HG03378 (cell line): ENCODE results near the gene PNMT.
A peak's percentile ranks its signal among the peaks of the same experiment; 100 is the strongest.

Experiments used
- ATAC-seq: cut with Tn5 transposase; IDR thresholded peaks from one replicate; pipeline ENCODE4 v1.9.1; 2021; ENCODE audit warnings: mild to moderate bottlenecking, moderate library complexity; ENCODE audit not compliant: unreplicated experiment

Gene PNMT, protein sequence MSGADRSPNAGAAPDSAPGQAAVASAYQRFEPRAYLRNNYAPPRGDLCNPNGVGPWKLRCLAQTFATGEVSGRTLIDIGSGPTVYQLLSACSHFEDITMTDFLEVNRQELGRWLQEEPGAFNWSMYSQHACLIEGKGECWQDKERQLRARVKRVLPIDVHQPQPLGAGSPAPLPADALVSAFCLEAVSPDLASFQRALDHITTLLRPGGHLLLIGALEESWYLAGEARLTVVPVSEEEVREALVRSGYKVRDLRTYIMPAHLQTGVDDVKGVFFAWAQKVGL

GRCh38 chr17:39667945-39668924, at the start of gene PNMT:
Gene PNMT, plus strand, starts transcription at chr17:39668453. Its CDS starts 23 bp downstream, at chr17:39668476.
- no peak for ATAC-seq

- no peak for ATAC-seq
These were observed 49.1 kb upstream of the PNMT start for GRCh38 chr17:39618956-39619785.

GRCh38 chr17:39619786-39620101, 48.5 kb upstream of the PNMT start:
- ATAC-seq, result no peak

- ATAC-seq, result peak; percentile 66
These were observed 46.5 kb upstream of the PNMT start for GRCh38 chr17:39621523-39622379.

- ATAC-seq, result peak; percentile 36
These were observed 45.8 kb upstream of the PNMT start for GRCh38 chr17:39622380-39623006.

DNA sequence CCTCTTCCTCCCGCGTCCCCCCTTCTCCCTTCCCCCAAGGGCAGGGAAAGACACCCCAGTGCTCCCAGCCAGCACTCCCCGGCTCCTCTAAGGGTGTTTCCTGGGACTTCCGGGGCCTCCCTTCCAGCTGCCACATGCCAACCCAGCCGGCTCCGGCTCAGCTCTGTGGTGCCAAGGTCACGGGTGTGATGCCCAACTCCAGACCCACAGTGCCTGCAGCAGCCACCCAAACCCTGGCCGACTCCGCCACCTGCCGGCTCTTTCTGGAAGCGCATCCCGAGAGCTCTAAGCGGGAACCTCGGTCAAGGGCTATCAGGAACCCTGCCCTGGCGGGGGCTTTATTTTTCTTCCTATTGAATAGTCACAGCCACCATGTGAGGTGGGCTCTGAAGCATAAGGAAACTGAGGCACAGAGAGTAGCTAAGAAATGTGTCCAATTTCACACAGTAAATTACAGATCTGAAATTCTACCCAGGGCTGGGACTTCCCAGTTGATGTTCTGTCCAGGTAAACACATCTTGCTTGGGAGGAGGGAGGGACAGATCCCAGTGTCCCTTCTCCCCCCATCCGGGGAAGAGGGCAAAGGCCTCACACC, 44.8 kb upstream of the PNMT start:
- no peak for ATAC-seq

DNA sequence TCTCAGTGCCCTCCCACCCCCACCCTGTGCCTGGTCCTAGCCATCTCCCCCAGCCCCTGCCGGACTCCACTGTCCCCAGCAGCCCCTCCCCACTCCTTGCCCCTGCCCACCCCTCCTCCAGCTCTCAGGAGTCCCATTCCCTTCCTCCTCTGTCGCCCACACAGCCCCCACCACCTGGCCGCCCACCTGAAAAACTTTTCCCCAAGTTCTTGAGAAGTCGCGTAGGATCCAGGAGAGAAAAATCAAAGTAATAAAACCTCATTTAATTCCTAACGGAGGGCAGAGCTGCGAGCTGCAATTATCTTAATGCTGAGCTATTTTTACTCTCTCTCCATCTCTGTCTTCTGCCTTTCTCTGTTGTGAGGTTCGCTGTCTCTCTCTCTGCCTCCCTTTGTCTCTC, 43.9 kb upstream of the PNMT start:
- no peak for ATAC-seq

GRCh38 chr17:39625198-39625785, 43.0 kb upstream of the PNMT start:
- ATAC-seq, result no peak

DNA sequence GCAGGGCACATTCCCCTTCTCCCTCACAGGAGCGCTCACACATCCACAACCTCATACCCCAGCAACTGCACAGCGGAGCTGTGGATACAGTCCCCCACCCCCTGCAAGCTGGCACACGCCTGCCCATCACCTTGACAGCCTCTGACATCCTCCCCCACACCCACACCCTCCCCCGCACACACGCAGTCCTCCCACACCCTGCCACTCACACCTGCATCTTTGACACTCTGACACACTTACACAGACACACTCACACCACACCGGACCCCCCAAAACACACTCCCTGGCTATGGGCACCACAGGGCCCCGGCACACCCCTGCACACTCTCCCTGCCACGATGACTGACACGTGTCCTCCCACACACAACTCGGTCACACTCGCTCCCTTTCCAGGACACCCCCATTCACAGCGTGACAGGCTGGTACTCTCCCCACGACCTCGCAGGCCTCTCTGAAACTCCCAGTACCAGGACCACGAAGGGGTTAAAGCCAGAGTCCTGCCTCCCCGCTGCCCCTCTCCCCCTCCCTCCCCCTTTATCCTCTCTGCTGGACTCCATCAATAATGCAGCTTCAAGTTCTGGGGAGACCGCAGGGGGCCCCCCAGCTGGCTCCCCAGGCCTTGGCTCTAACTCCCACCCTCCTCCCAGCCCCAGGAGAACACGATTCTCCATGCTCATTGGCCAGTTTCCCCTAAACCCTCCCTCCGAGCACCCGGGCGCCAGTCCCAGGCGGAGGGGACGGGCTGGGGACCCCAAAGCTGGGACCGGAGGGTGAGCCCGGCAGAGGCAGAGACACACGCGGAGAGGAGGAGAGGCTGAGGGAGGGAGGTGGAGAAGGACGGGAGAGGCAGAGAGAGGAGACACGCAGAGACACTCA, 41.8 kb upstream of the PNMT start, which contains the start of gene PPP1R1B:
TSS of gene PPP1R1B (plus strand) at position 782 of the 876 bp plus-strand sequence. CDS start 441 bp downstream, outside the sequence.
- ATAC-seq, result no peak

DNA sequence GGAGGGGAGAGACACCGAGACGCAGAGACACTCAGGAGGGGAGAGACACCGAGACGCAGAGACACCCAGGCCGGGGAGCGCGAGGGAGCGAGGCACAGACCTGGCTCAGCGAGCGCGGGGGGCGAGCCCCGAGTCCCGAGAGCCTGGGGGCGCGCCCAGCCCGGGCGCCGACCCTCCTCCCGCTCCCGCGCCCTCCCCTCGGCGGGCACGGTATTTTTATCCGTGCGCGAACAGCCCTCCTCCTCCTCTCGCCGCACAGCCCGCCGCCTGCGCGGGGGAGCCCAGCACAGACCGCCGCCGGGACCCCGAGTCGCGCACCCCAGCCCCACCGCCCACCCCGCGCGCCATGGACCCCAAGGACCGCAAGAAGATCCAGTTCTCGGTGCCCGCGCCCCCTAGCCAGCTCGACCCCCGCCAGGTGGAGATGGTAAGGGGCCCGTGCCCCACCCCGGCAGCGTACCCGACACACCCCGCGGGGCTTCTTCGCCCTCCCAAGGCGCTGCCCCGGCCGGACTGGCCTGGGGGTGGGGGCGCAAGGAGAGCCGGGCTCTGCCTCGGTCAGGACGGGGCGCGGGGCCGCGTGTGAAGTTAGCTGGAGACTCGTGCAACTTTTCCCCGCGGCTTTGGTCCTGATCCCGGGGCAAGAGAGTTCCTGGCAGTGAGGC, 41.1 kb upstream of the PNMT start:
- no peak for ATAC-seq

GRCh38 chr17:39627712-39628516, 40.3 kb upstream of the PNMT start:
- ATAC-seq, result no peak

DNA sequence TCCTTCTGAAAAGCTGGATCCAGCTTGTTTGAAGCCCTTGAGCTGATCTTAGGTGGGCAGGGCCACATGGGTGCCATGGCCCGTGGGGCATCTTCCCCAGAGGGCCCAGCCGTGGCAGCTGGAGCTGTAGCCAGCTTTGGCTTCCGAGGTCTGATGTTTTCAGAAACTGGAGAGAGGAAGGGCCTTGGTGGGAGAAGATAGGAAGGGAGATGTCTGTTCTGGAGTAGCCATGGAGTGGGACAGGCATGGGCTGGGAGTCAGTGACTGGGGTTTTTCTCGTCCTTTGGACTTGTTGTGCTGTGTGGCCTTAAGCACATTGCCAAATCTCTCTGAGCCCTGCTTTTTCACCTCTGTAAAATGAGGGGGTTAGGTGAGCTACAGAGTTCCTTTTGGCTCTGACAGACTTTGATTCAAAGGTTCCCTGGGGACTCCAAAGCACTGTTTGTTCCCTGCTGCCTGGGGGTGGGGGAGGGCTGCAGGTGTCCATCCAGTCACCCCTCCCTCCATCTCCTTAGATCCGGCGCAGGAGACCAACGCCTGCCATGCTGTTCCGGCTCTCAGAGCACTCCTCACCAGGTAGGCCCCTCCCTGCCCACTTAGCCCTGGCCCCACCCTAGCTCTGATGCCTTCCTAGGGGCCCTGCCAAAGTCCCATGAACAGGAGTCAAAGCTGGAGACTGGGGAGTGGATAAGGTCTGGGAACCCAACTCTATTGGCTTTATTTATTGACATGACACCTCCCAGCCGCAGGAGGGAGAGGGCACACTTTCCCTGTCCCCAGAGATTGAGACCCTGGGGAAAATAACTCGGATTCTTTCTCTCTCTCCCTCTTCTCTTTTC, 39.4 kb upstream of the PNMT start:
- no peak for ATAC-seq

- no peak for ATAC-seq
These were observed 38.8 kb upstream of the PNMT start for GRCh38 chr17:39629494-39629880.

- no peak for ATAC-seq
These were observed 38.4 kb upstream of the PNMT start for GRCh38 chr17:39629898-39630297.

- no peak for ATAC-seq
These were observed 36.9 kb upstream of the PNMT start for GRCh38 chr17:39631403-39631802.
